ENCODE measurements around the gene FBXW5. TPM values are rescaled to one million over a fixed set of nuclear protein-coding genes. Genes with fewer than 3 reads are reported as not detected.

The FBXW5 gene
- total and polyA plus RNA-seq, 2 donors (not counting 3 experiments of a cell fraction or from before 2014, with no cell fraction given) = 97.3 to 151 TPM

GRCh38 chr9:136917902-136918301 lies 26.6 kb downstream of the FBXW5 start:
- TF ChIP-seq FOS (IDR thresholded peaks at IDR 0.05; ENCODE audit: borderline replicate concordance, insufficient read depth, low read length) = no peak
- TF ChIP-seq JUN (IDR thresholded peaks at IDR 0.05; ENCODE audit: borderline replicate concordance, insufficient read depth, insufficient read length, low read depth) = no peak
- TF ChIP-seq GATA2 (IDR thresholded peaks at IDR 0.05; ENCODE audit: insufficient read depth, insufficient read length, low read depth, low read length) = no peak
- no peak for TF ChIP-seq MYC (IDR thresholded peaks at IDR 0.05; ENCODE audit: low read depth, low read length)
- TF ChIP-seq POLR2A (IDR thresholded peaks at IDR 0.05; ENCODE audit: low read depth, low read length) = no peak
- no peak for TF ChIP-seq MAX (IDR thresholded peaks at IDR 0.05; ENCODE audit: insufficient read depth, insufficient read length)
- TF ChIP-seq CTCF (IDR thresholded peaks at IDR 0.05; ENCODE audit: extremely low read depth in 1 of 2, insufficient read depth in 1 of 2, low read depth in 1 of 2, low read length in 2 of 2) = no peak
- no peak for TF ChIP-seq POLR2AphosphoS5 (IDR thresholded peaks at IDR 0.05; ENCODE audit: insufficient read depth, low read depth, low read length)
- no peak for TF ChIP-seq EZH2 (IDR thresholded peaks at IDR 0.05; ENCODE audit: borderline replicate concordance, low read depth, low read length, severe bottlenecking)
- intact Hi-C loops (cut with micrococcal nuclease) = no loop called here
- dilution Hi-C loops (cut with MboI; ENCODE audit: extremely low pct_ligation_motif_present, low sequenced_read_pairs) = no loop called here
- H3K36me3 ChIP-seq (ENCODE audit: control insufficient read depth in 2 of 2, extremely low read depth in 1 of 2, insufficient read depth in 2 of 2, low read length in 2 of 2) = peaks cover 0 to 44% of the 10 kb centered on the region in 2 experiments
- H3K4me3 ChIP-seq (replicated peaks in 1 of 3; ENCODE audit: insufficient read depth in 1 of 3, low read depth in 1 of 3, low read length in 3 of 3) = no peak overlapping the region
- H3K9me3 ChIP-seq (replicated peaks; ENCODE audit: control insufficient read depth, insufficient read depth, low read length) = no peaks in the 10 kb centered on the region
- H3K27me3 ChIP-seq (ENCODE audit: control insufficient read depth in 2 of 2, insufficient read depth in 2 of 2, low read length in 2 of 2) = no peaks in the 10 kb centered on the region
- H3K9ac ChIP-seq (replicated peaks; ENCODE audit: extremely low read depth, insufficient read depth, low read length) = no peak overlapping the region
- H2AFZ ChIP-seq (ENCODE audit: low read depth, low read length) = no peak overlapping the region
- DNase-seq (ENCODE audit: low read depth, low spot score) = no peak
- ChIA-PET POLR2A (interaction anchor here (0.6 kb wide), 1 partner anchor 22 kb away, joined by 6 read pairs; no protein-coding TSS in a partner anchor), CTCF (no interaction called here)
- H3K9me1 ChIP-seq (replicated peaks; ENCODE audit: control insufficient read depth, extremely low read depth, insufficient read depth, low read length) = no peaks in the 10 kb centered on the region
- no peak overlapping the region for H3K27ac ChIP-seq (ENCODE audit: insufficient read depth, low read depth, low read length)
- no TSS peak for BruUV-seq (replicated peaks)
- FAIRE-seq = no peak
- no peak overlapping the region for H3K4me2 ChIP-seq (ENCODE audit: insufficient read depth, low read length)
- H4K20me1 ChIP-seq (replicated peaks; ENCODE audit: control insufficient read depth, extremely low read depth, insufficient read depth, low read length) = no peaks in the 10 kb centered on the region
- no peaks in the 10 kb centered on the region for H3K4me1 ChIP-seq (ENCODE audit: control insufficient read depth, extremely low read depth, insufficient read depth, low read length)
- H3K79me2 ChIP-seq (ENCODE audit: control insufficient read depth, insufficient read depth, low read length) = no peaks in the 10 kb centered on the region

All from endothelial cell of umbilical vein (primary cell).